ENCODE measurements around the gene GADD45A.
"Not testable (repeated sequence)": the region's sequence is repeated elsewhere in the genome, so short reads cannot be mapped to it uniquely, and the experiment has no call there.

Gene GADD45A

GRCh38 chr1:67717876-67718275 is 32.9 kb downstream of the GADD45A start:
- H3K4me3 ChIP-seq (ENCODE audit: low read depth, low read length) = no peak overlapping the region

DNA sequence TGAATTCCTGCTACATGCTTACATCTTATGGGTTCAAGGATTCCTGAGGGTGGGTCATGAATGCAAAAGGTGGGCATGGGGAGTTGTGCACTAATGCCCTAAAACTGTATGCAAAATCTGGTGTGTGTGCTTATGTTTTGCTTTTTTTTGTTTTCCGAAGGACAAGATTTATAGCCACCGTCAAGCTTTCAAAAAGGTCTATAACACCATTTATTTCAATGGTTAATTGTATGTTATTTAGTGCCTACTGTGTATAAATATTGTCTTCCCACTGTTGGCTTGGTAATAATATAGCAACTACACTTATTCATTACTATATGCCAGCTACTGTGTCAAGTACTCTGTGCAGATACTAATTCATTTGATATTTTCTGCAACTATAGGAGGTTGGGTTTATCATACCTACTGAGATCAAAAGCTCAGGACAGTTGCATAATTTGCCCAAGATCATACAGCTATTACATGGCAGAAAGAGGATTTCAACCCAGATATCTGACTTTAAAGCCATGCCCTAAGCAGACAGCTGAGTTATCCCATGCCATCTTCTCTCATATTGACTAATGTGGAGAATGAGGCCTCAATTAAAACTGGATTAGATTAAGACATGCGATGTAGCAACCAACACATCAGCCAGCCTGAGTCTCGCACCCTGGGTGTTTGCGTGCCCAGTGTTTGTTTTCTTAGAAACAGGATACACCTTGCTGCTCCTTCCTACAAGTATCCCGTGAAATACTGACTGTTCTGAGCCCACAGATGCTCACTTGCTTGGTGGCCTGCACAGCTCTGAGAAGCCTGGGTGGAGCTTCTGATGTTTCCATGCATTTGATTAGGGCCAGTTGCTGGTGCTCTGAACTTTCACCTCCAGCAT is 34.6 kb downstream of the GADD45A start:
- no peak overlapping the region for H3K4me3 ChIP-seq (ENCODE audit: low read depth, low read length)

DNA sequence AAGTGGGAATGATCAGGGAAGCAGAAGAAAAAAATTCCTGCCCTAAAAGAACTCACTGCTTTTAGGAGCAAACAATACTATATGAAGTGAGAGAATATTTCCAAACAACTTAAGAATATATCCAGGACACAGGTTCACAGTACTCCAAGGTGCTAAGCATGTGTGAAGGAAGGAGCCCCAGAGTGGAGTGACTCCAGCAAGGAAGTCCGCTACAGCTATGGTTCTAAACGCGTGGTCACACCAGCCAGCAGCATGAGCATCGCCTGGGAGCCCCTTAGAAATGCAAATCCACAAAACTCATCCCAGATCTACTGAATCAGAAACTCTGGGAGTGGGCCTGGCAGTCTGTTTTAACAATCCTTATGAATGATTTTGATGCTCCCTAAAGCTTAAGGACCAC is 36.1 kb downstream of the GADD45A start:
- H3K4me3 ChIP-seq (ENCODE audit: low read depth, low read length) = no peak overlapping the region

DNA sequence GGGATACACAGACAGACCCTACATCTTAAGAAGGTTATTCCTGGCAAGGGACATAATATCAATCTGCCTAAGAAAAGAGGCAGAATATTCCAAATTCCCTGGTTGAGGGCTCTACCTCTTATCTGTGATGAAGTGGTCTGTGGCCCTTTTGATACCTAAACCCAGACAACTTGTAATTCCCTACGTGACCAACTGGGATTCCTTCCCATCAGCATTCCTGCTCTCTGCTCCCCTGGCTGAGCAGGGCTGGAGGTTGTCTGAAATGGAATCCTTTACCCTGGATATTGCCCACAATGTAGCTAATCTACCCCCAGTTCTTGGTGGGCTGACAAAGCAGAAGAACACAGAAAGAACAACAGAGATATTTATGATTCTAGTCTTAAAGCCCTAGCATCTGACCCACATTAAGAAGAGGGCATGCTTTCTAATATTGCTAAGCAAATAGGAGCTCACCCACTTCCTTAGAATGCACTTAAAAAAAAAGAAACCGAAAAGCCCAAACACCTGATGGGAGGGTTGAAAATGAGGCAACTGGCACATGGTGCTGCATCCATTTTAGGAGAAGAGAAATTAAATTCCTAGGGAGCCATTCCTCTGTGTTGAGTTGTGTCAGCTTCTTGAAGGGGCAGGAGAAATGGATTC is 36.8 kb downstream of the GADD45A start:
- H3K4me3 ChIP-seq (ENCODE audit: low read depth, low read length) = no peak overlapping the region

GRCh38 chr1:67722292-67722944 is 37.4 kb downstream of the GADD45A start:
- no peak overlapping the region for H3K4me3 ChIP-seq (ENCODE audit: low read depth, low read length)

DNA sequence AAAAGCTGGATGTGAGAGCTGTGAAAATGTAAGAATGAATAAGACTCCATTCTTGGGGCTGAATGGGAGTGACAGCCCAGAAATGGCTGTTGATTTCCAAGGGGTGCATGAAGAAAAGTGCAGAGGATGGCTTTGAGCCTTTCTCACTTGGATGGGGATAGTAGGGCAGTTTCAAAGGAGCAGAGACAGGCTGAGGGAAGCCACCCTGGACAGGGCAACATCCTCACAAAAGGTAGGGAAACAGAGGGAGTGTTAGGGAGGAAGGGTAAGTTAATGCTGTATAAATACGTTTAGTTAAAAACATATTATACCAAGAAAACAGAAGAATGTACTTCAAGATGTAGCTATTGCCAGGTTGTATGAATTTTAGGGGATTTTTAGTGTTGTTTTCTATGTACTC is 38.1 kb downstream of the GADD45A start:
- H3K4me3 ChIP-seq (ENCODE audit: low read depth, low read length) = no peak overlapping the region

DNA sequence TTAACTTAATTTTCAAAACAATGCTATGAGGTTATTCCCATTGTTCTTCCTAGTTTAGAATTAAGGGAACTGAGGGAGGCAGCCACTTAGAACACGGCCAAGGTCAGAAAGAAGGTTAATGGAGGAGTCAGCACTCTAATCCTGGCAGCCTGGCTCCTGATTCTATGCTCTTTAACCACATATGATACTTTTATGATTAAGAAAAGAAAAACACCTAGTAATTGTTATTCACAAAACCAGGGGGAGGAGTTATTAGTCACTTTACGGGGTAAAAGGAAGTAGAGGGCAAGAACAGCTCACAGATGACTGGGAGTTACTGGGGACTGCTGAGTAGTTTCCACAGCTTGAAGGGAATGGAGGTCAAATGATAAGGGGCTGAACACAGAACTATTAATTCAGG is 38.6 kb downstream of the GADD45A start:
- H3K4me3 ChIP-seq (ENCODE audit: low read depth, low read length) = no peak overlapping the region

GRCh38 chr1:67724928-67725560 is 40.0 kb downstream of the GADD45A start:
- H3K4me3 ChIP-seq (ENCODE audit: low read depth, low read length) = no peak overlapping the region

- no peak overlapping the region for H3K4me3 ChIP-seq (ENCODE audit: low read depth, low read length)
These were observed 41.2 kb downstream of the GADD45A start for GRCh38 chr1:67726224-67726623.

GRCh38 chr1:67729872-67730271 is 44.9 kb downstream of the GADD45A start:
- no peak overlapping the region for H3K4me3 ChIP-seq (ENCODE audit: low read depth, low read length)

DNA sequence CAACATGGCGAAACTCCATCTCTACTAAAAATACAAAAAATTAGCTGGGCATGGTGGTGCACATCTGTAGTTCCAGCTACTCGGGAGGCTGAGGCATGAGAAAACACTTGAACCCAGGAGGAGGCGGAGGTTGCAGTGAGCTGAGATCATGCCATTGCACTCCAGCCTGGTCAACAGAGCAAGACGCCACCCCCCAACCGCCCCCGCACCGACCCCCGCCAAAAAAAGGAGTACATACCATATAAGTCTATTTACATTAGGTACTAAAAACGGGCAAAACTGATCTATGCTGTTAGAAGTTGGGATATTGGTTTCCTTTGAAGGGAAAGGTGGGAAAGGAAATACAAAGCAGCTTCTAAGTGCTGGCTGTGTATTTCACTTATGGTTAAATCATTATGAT is 45.3 kb downstream of the GADD45A start:
- H3K4me3 ChIP-seq (ENCODE audit: low read depth, low read length) = not testable (repeated sequence)

- H3K4me3 ChIP-seq (ENCODE audit: low read depth, low read length) = no peak overlapping the region
These were observed 46.3 kb downstream of the GADD45A start for GRCh38 chr1:67731322-67731721.

GRCh38 chr1:67732750-67733151 is 47.8 kb downstream of the GADD45A start:
- no peak overlapping the region for H3K4me3 ChIP-seq (ENCODE audit: low read depth, low read length)

GRCh38 chr1:67733681-67734322 is 48.8 kb downstream of the GADD45A start:
- H3K4me3 ChIP-seq (ENCODE audit: low read depth, low read length) = no peak overlapping the region

DNA sequence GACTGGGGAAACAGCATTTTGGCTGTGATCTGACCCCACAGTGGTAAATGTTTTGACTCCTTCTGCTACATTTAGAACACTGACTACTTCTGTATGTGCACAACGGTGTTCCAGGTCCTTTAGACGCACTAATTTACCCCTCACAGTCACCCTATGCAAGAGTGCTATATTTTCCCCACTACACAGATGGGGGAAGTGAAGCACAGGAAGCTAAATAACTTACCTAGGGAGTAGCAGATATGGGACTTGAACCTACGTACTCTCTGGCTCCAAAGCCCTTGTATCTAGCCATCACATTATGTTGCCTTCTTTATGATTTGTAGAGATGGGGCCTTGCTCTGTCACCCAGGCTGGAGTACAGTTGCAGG is 49.3 kb downstream of the GADD45A start:
- no peak overlapping the region for H3K4me3 ChIP-seq (ENCODE audit: low read depth, low read length)

- no peak overlapping the region for H3K4me3 ChIP-seq (ENCODE audit: low read depth, low read length)
These were observed 50.2 kb downstream of the GADD45A start for GRCh38 chr1:67735206-67735605.

GRCh38 chr1:67735806-67736627 is 51.0 kb downstream of the GADD45A start:
- H3K4me3 ChIP-seq (ENCODE audit: low read depth, low read length) = no peak overlapping the region

DNA sequence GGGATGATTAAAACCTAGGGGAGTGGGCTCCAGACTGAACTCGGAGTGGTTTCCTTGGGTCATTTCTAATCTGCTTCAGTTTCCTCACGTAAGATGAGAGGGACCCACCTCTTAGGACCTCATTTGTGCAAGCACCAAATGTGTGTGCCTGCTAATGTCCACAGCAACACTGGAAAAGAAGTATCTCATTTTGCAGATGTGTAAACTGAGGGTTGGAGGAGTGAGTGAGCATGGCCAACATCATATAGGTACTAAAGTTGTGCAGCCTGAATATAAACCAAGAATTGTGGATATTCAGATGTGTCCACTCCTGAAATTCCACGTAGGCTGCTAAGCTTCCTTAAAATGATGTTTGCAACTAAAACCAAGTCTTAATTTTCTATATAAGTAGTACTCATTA is 51.7 kb downstream of the GADD45A start:
- H3K4me3 ChIP-seq (ENCODE audit: low read depth, low read length) = no peak overlapping the region

- H3K4me3 ChIP-seq (ENCODE audit: low read depth, low read length) = no peak overlapping the region
These were observed 52.9 kb downstream of the GADD45A start for GRCh38 chr1:67737875-67738274.

Data from iPS-11a (cell line).